Measurements from ENCODE around the gene TPP1. TPM values are rescaled to one million over a fixed set of nuclear protein-coding genes. Genes with fewer than 3 reads are reported as not detected.

Gene TPP1
- total RNA-seq, 1 donor from 2014 or later: 62.4 TPM

- DNase-seq (ENCODE audit: low spot score) (peak; percentile 91), ATAC-seq (peak; percentile 80)
Observed at GRCh38 chr11:6566704-6567370, 52.4 kb downstream of the TPP1 start.

GRCh38 chr11:6565988-6566703 is 53.1 kb downstream of the TPP1 start:
- ATAC-seq: no peak
- no peak for DNase-seq (ENCODE audit: low spot score)

DNA sequence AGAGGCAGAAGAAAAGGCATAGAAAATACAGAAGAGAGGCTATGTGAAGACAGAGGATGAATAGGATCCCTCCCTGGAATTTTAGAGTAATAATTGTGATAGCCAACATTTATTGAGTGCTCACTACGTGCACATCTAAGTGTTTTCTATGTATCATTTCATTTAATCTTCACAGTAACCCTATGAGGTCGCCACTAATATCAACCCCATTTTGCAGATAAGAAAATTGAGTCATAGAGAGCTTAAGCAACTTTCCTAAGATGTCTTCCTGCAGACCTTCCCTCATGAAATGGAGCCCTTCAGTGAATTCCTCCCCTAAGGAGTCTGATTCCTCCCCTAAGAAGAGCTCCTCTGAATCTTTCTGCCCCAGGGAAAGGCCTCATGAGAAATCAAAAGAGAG is 53.9 kb downstream of the TPP1 start:
- DNase-seq (ENCODE audit: low spot score) (no peak), ATAC-seq (no peak)

DNA sequence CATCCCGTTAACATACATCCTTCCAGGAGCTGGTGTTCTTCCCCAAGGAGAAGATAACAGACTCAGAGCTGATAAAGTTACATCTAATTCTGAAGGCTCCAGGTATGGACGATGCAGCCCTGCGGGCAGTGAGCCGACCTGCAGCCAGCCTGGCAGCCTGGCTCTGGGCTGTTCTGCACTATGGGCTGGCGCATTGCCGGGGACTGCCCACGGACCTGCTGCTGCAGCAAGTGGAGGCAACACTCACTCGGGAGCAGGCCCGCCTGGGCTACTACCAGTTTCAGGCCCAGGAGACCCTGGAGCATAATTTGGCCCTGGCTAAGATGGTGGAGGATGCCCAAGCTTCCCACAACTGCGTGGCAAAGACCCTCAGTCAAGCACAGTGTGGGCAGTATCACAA is 55.6 kb downstream of the TPP1 start:
- DNase-seq (ENCODE audit: low spot score) (no peak), ATAC-seq (no peak)

DNA sequence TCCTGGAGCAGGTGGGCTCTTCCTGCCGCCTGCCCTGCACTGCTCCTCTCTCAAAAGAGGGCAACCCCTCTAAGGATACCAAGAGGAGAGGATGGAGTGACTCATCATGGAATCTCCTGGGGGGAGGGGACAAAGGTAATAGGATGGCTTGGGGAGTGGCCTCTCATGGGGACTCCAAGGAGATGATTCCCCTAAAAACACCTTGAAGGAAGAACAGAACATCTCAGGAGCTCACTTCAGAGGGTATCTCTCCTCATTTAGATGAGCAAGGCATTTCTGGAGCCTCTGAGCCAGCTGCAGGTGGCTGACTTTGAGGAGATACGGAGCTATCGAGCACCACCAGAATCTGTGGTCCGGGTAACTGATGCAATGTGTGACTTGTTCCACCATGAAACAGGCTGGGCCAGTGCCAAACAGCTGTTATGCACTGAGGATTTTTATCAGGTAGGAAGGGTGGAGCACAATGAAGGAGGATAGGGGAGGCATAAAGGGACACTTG is 56.1 kb downstream of the TPP1 start:
- ATAC-seq (no peak), DNase-seq (ENCODE audit: low spot score) (no peak)

Other genes starting within 250 kb of the TPP1 start
- gene SMPD1, start 228.9 kb downstream of the TPP1 start, total RNA-seq: 62.0 TPM
- 3.6 TPM for gene APBB1, start 200.3 kb downstream of the TPP1 start, total RNA-seq
- gene HPX, start 178.4 kb downstream of the TPP1 start, total RNA-seq: 5,455 TPM
- gene TRIM3, start 145.5 kb downstream of the TPP1 start, total RNA-seq: 7.8 TPM
- gene ARFIP2, start 138.1 kb downstream of the TPP1 start, total RNA-seq: 19.0 TPM
- 14.2 TPM for gene TIMM10B, start 137.9 kb downstream of the TPP1 start, total RNA-seq
- 10.1 TPM for gene DNHD1, start 122.1 kb downstream of the TPP1 start, total RNA-seq
- 14.4 TPM for gene RRP8, start 15.8 kb downstream of the TPP1 start, total RNA-seq
- gene ILK, start 15.6 kb downstream of the TPP1 start, total RNA-seq: 41.1 TPM
- 52.5 TPM for gene TAF10, start 7.2 kb downstream of the TPP1 start, total RNA-seq
- 2.5 TPM for gene DCHS1, start 36.4 kb upstream of the TPP1 start, total RNA-seq
- gene MRPL17, start 63.9 kb upstream of the TPP1 start, total RNA-seq: 13.5 TPM
- not detected for gene OR2AG2, start 152.6 kb upstream of the TPP1 start, total RNA-seq
- not detected for gene OR2AG1, start 163.6 kb upstream of the TPP1 start, total RNA-seq
- gene OR6A2, start 180.3 kb upstream of the TPP1 start, total RNA-seq: not detected
- not detected for gene OR10A5, start 226.3 kb upstream of the TPP1 start, total RNA-seq
- not detected for gene OR10A2, start 243.6 kb upstream of the TPP1 start, total RNA-seq